Activated CD4-positive, alpha-beta T cell treated with anti-CD3 and anti-CD28 coated beads, Interleukin-2, amount 10 ng/mL, durations not matched to agents 24 days and 14 days (primary cell): Measurements from ENCODE around the gene PTPRN2. TPM values are rescaled to one million over a fixed set of nuclear protein-coding genes. Genes with fewer than 3 reads are reported as not detected.
"Not testable (repeated sequence)": the region's sequence is repeated elsewhere in the genome, so short reads cannot be mapped to it uniquely, and the experiment has no call there.

ENCODE experiments used
- DNase-seq: peaks from one replicate; pipeline ENCODE4 v3.0.0; 2022
- H3K27ac Mint-ChIP-seq: one replicate; pipeline ENCODE4 v1.8.0; 2022; ENCODE audit warnings: mild to moderate bottlenecking, mixed read lengths
- H3K27me3 Mint-ChIP-seq: one replicate; pipeline ENCODE4 v1.8.0; 2022; ENCODE audit warnings: mixed read lengths
- H3K36me3 Mint-ChIP-seq: one replicate; pipeline ENCODE4 v1.8.0; 2022; ENCODE audit warnings: low read depth, mild to moderate bottlenecking, mixed read lengths
- H3K4me1 Mint-ChIP-seq: one replicate; pipeline ENCODE4 v1.8.0; 2021; ENCODE audit warnings: mixed read lengths
- H3K4me3 Mint-ChIP-seq: one replicate; pipeline ENCODE4 v1.8.0; 2022; ENCODE audit warnings: mild to moderate bottlenecking, moderate library complexity, mixed read lengths
- H3K9me3 Mint-ChIP-seq: one replicate; pipeline ENCODE4 v1.8.0; 2021; ENCODE audit warnings: mixed read lengths
- intact Hi-C: fragments of 100-400 bp; cut with micrococcal nuclease; formaldehyde crosslinking; loops from one replicate; pipeline ENCODE4 v1.15.1; 2023
- total RNA-seq: library from RNA; stranded (reverse); gene quantifications from 2 replicates; pipeline ENCODE4 v1.2.3, GENCODE V29; 2022

PTPRN2 gene
- total RNA-seq, 1 donor from 2014 or later, result 0.33 TPM

- Mint-ChIP-seq H3K4me1 (no peaks in the 10 kb centered on the region), H3K27ac (no peak overlapping the region), H3K4me3 (no peak overlapping the region), H3K9me3 (no peaks in the 10 kb centered on the region), H3K27me3 (no peaks in the 10 kb centered on the region), H3K36me3 (no peaks in the 10 kb centered on the region)
- intact Hi-C loops, result no loop called here
- DNase-seq, result no peak
Measured at GRCh38 chr7:158382363-158383254, 205.0 kb downstream of the PTPRN2 start.

- Mint-ChIP-seq H3K36me3 (no peaks in the 10 kb centered on the region), H3K27me3 (no peaks in the 10 kb centered on the region), H3K4me1 (no peaks in the 10 kb centered on the region), H3K9me3 (no peaks in the 10 kb centered on the region), H3K27ac (no peak overlapping the region), H3K4me3 (no peak overlapping the region)
- intact Hi-C loops, result no loop called here
- no peak for DNase-seq
Measured at GRCh38 chr7:158381956-158382355, 205.7 kb downstream of the PTPRN2 start.

DNA sequence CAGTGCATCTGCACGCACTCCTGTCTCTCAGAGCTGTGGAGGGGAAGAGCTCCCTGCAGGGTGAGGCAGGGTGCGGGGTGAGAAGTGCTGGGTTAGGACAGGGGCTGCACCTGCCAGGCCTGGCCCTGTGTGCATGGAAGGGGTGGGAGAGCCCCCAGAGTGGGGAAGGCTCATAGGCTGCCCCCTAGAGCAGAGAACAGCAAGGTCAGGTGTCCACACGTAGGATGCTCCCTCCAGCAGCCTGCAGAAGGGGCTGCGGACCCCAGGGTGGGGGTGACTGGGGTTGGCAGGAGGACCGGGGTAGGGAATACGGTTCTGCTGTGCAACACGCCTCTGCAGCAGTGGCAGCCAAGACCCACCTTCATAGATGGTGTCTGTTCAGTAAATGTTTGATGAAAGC, 208.6 kb downstream of the PTPRN2 start:
- intact Hi-C loops, result no loop called here
- Mint-ChIP-seq H3K36me3 (no peaks in the 10 kb centered on the region), H3K4me3 (no peak overlapping the region), H3K9me3 (no peaks in the 10 kb centered on the region), H3K27me3 (no peaks in the 10 kb centered on the region), H3K27ac (no peak overlapping the region), H3K4me1 (no peaks in the 10 kb centered on the region)
- no peak for DNase-seq

- Mint-ChIP-seq H3K4me3 (no peak overlapping the region), H3K4me1 (no peaks in the 10 kb centered on the region), H3K9me3 (no peaks in the 10 kb centered on the region), H3K36me3 (no peaks in the 10 kb centered on the region), H3K27ac (no peak overlapping the region), H3K27me3 (no peaks in the 10 kb centered on the region)
- no peak for DNase-seq
- intact Hi-C loops, result no loop called here
Measured at GRCh38 chr7:158377800-158378623, 209.6 kb downstream of the PTPRN2 start.

GRCh38 chr7:158376839-158377186, 210.8 kb downstream of the PTPRN2 start:
- not testable (repeated sequence) for H3K27ac Mint-ChIP-seq, H3K4me3 Mint-ChIP-seq, DNase-seq

GRCh38 chr7:158376146-158376838, 211.3 kb downstream of the PTPRN2 start:
- H3K4me3 Mint-ChIP-seq, DNase-seq, H3K9me3 Mint-ChIP-seq, H3K4me1 Mint-ChIP-seq, intact Hi-C loops, H3K27ac Mint-ChIP-seq, H3K27me3 Mint-ChIP-seq, H3K36me3 Mint-ChIP-seq: not testable (repeated sequence)

More at GRCh38 chr7:158376839-158377186, 210.8 kb downstream of the PTPRN2 start:
- H3K9me3 Mint-ChIP-seq, H3K4me1 Mint-ChIP-seq, intact Hi-C loops, H3K36me3 Mint-ChIP-seq, H3K27me3 Mint-ChIP-seq: not testable (repeated sequence)

GRCh38 chr7:158375034-158375433, 212.6 kb downstream of the PTPRN2 start:
- H3K4me1 Mint-ChIP-seq, result no peaks in the 10 kb centered on the region
- intact Hi-C loops, result no loop called here
- H3K36me3 Mint-ChIP-seq, result no peaks in the 10 kb centered on the region
- no peak for DNase-seq
- no peaks in the 10 kb centered on the region for H3K27me3 Mint-ChIP-seq
- no peak overlapping the region for H3K4me3 Mint-ChIP-seq
- no peaks in the 10 kb centered on the region for H3K9me3 Mint-ChIP-seq
- no peak overlapping the region for H3K27ac Mint-ChIP-seq

- no peak overlapping the region for H3K27ac Mint-ChIP-seq
- intact Hi-C loops, result no loop called here
- no peaks in the 10 kb centered on the region for H3K9me3 Mint-ChIP-seq
- H3K4me1 Mint-ChIP-seq, result no peaks in the 10 kb centered on the region
- no peak overlapping the region for H3K4me3 Mint-ChIP-seq
- no peaks in the 10 kb centered on the region for H3K36me3 Mint-ChIP-seq
- no peaks in the 10 kb centered on the region for H3K27me3 Mint-ChIP-seq
- no peak for DNase-seq
Measured at GRCh38 chr7:158374586-158374985, 213.0 kb downstream of the PTPRN2 start.

DNA sequence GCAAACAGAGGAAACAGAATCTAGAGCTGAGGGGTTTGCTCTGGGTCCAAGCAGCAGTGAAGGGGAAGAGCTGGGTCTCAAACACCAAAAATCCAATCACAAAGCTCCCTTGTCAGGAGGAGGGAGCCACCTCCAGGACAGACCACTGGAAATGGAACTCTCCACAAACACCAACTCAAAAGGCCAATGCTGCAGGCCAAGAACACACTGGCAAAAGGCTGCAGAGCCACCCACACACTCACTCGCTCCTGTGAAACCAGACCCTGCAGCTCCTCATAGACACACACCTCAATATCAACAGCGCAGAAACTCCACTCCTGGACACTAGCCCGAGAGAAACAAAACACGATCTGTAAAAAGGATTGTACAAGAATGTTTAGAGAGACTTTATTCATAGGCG, 213.5 kb downstream of the PTPRN2 start:
- Mint-ChIP-seq H3K4me3 (no peak overlapping the region), H3K27me3 (no peaks in the 10 kb centered on the region), H3K9me3 (no peaks in the 10 kb centered on the region), H3K27ac (no peak overlapping the region), H3K36me3 (no peaks in the 10 kb centered on the region), H3K4me1 (no peaks in the 10 kb centered on the region)
- intact Hi-C loops, result no loop called here
- DNase-seq, result no peak

DNA sequence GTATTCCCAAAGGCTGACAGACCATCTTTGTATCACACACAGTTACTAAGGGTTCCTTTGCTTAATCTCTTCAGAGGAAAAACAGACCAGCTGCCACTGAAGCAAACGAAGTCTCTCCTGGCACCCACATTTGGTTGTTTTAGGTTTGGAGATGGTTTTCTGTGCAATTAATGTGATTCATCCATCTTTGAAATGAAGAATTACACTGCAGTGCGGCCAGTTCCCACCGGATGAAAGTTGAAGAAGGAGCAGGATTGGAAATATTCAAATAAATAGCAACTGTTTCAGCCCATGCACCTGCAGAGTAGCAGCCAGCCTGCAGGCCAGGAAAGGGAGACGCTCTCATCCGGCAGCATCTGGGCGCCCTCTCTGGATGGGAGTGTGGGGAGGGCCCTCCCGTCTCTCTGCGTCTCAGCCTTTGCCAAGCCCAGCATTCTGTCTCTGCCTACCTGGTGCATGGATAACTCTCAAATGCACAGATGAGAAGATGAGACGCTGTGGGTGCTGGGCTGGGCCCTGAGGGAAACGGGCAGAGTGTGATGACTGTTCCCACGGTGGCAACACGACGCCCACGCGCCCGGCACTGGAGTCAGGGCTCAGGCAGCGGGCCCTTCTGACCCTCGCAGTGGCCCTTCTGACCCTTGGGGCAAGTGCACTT, 214.0 kb downstream of the PTPRN2 start:
- intact Hi-C loops, result no loop called here
- Mint-ChIP-seq H3K4me3 (no peak overlapping the region), H3K27ac (no peak overlapping the region), H3K36me3 (no peaks in the 10 kb centered on the region), H3K9me3 (no peaks in the 10 kb centered on the region), H3K27me3 (no peaks in the 10 kb centered on the region), H3K4me1 (no peaks in the 10 kb centered on the region)
- no peak for DNase-seq

DNA sequence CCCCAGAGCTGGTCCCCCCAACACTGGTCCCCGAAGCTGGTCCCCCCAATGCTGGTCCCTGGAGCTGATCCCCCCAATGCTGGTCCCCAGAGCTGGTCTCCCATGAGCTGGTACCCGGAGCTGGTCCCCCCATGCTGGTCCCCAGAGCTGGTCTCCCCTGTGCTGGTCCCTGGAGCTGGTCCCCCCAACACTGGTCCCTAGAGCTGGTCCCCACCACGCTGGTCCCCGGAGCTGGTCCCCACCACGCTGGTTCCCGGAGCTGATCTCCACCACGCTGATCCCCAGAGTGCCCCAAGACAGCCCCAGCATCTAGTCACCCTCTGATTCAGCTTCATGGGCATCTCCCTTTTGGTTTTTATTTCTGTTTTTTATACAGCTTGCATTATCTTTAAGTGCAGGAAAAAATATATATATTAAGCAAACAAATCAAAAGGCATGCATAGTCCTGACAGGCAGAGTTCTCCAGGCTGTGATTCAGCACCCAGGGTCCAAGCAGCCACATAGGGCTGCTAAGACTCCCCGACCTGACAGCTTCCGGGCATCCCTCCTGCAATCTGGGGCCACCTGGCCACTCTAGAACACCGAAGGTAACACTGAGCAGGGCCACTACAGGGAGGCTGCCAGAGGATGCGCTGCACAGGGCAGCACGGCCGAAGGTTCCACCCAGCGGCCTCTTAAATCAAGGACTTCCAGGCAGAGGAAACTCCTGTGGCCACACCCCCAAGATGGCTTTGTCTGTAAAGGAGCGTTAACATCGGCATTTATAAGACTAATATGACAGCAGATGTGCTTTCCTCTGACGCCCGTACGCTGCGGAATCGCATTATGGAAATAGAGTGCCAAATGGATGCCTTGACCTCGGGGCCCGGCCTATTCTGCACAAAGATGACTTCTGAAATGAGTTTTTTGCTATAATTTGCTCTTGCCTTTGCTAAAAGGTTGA, 215.0 kb downstream of the PTPRN2 start:
- intact Hi-C loops, result no loop called here
- no peaks in the 10 kb centered on the region for H3K4me1 Mint-ChIP-seq

GRCh38 chr7:158371856-158372255, 215.8 kb downstream of the PTPRN2 start:
- H3K27ac Mint-ChIP-seq, result no peak overlapping the region
- H3K36me3 Mint-ChIP-seq, result no peaks in the 10 kb centered on the region
- no peak for DNase-seq
- no peak overlapping the region for H3K4me3 Mint-ChIP-seq
- H3K27me3 Mint-ChIP-seq, result no peaks in the 10 kb centered on the region
- intact Hi-C loops, result no loop called here
- H3K9me3 Mint-ChIP-seq, result no peaks in the 10 kb centered on the region
- H3K4me1 Mint-ChIP-seq, result no peaks in the 10 kb centered on the region

More for the DNA sequence above, 215.0 kb downstream of the PTPRN2 start:
- Mint-ChIP-seq H3K27ac (no peak overlapping the region), H3K27me3 (no peaks in the 10 kb centered on the region), H3K36me3 (no peaks in the 10 kb centered on the region), H3K4me3 (no peak overlapping the region), H3K9me3 (no peaks in the 10 kb centered on the region)
- DNase-seq, result no peak

GRCh38 chr7:158369866-158370265, 217.8 kb downstream of the PTPRN2 start:
- intact Hi-C loops, result no loop called here
- Mint-ChIP-seq H3K9me3 (no peaks in the 10 kb centered on the region), H3K27ac (no peak overlapping the region), H3K4me1 (no peaks in the 10 kb centered on the region), H3K27me3 (no peaks in the 10 kb centered on the region), H3K36me3 (no peaks in the 10 kb centered on the region), H3K4me3 (no peak overlapping the region)
- DNase-seq, result no peak
